Neural cell (in vitro differentiated cells): Measurements from ENCODE around the gene GSG1L2.

Experiments
- CTCF ChIP-seq: fragments of 450-650 bp; IDR thresholded peaks from 2 replicates; pipeline ENCODE4 v1.5.1; 2014; ENCODE audit warnings: antibody characterized with exemption, mild to moderate bottlenecking, moderate library complexity; ENCODE audit not compliant: poor library complexity, severe bottlenecking
- EP300 ChIP-seq: fragments of 450-650 bp; conservative IDR thresholded peaks from 2 replicates; pipeline ENCODE4 v1.6.1; 2014; ENCODE audit warnings: antibody characterized with exemption, mild to moderate bottlenecking, moderate library complexity; ENCODE audit not compliant: poor library complexity, severe bottlenecking
- EZH2 ChIP-seq: fragments of 200-600, 300-800 bp; shearing (Covaris generic), sonication (generic); IDR thresholded peaks from 2 replicates; pipeline ENCODE4 v1.6.1; 2014; ENCODE audit warnings: antibody characterized with exemption, low read length, borderline replicate concordance, mild to moderate bottlenecking; ENCODE audit not compliant: insufficient read depth, poor library complexity, severe bottlenecking
- MXI1 ChIP-seq: fragments of 450-650 bp; conservative IDR thresholded peaks from 2 replicates; pipeline ENCODE4 v1.6.1; 2014; ENCODE audit warnings: antibody characterized with exemption, mild to moderate bottlenecking; ENCODE audit not compliant: poor library complexity, severe bottlenecking
- POLR2AphosphoS5 ChIP-seq: IDR thresholded peaks from 2 replicates; pipeline ENCODE4 v1.6.1; 2012
- RAD21 ChIP-seq: fragments of 450-650 bp; conservative IDR thresholded peaks from 2 replicates; pipeline ENCODE4 v1.6.1; 2014; ENCODE audit warnings: antibody characterized with exemption, mild to moderate bottlenecking, moderate library complexity
- SMC3 ChIP-seq: fragments of 450-650 bp; conservative IDR thresholded peaks from 2 replicates; pipeline ENCODE4 v1.6.1; 2014; ENCODE audit warnings: antibody characterized with exemption, mild to moderate bottlenecking, moderate library complexity; ENCODE audit not compliant: poor library complexity
- TAF1 ChIP-seq: IDR thresholded peaks from 2 replicates; pipeline ENCODE4 v1.6.1; 2012; ENCODE audit warnings: low read depth

GRCh38 chr17:9771465-9771864 is 50.4 kb downstream of the GSG1L2 start:
- no peak for TF ChIP-seq CTCF
- no peak for TF ChIP-seq RAD21
- no peak for TF ChIP-seq EP300
- TF ChIP-seq EZH2 = no peak
- no peak for TF ChIP-seq SMC3
- no peak for TF ChIP-seq POLR2AphosphoS5
- TF ChIP-seq TAF1 = no peak
- no peak for TF ChIP-seq MXI1
